ENCODE measurements around the gene CMIP. TPM values are rescaled to one million over a fixed set of nuclear protein-coding genes. Genes with fewer than 3 reads are reported as not detected.

CMIP gene
- total RNA-seq, 1 experiment from 2014 or later: 48.2 TPM

- no peak overlapping the region for H3K4ac ChIP-seq (ENCODE audit: low read depth, low read length)
- no peak overlapping the region for H3K23ac ChIP-seq (ENCODE audit: insufficient read length, low read depth, low read length)
- no peak overlapping the region for H2AFZ ChIP-seq (ENCODE audit: low read length)
- no peaks in the 10 kb centered on the region; the same call in 1 of the 2 replicates for H3K79me2 ChIP-seq (ENCODE audit: insufficient read depth, low read length)
- no peak overlapping the region for H3K56ac ChIP-seq (ENCODE audit: insufficient read length, low read depth, low read length)
- H4K91ac ChIP-seq (ENCODE audit: insufficient read length, low read depth, low read length): no peak overlapping the region
- no peak overlapping the region for H2BK15ac ChIP-seq (ENCODE audit: low read depth, low read length)
- no CpG with 5 or more reads among the region's 9 CpGs for WGBS (ENCODE audit: extremely low coverage, insufficient read length, low lambda C conversion rate)
- H3K9ac ChIP-seq (ENCODE audit: extremely low read depth, insufficient read length, low read length): no peak overlapping the region
- no peaks in the 10 kb centered on the region for H3K9me3 ChIP-seq (ENCODE audit: control insufficient read depth, low read depth, low read length)
- no peaks in the 10 kb centered on the region for H4K20me1 ChIP-seq (ENCODE audit: control insufficient read depth, insufficient read depth, insufficient read length)
- no peak overlapping the region for H3T11ph ChIP-seq (ENCODE audit: low read length)
- no peak overlapping the region for H2BK20ac ChIP-seq (ENCODE audit: low read depth, low read length, poor library complexity, severe bottlenecking)
- Mint-ChIP-seq H3K27me3 (ENCODE audit: low read depth) (no peaks in the 10 kb centered on the region), H3K9me3 (no peaks in the 10 kb centered on the region; a peak in 1 of 5 replicates), H3K36me3 (ENCODE audit: insufficient read depth in 1 of 3, low read depth in 3 of 3) (peaks cover 6 to 34% (median 18%) of the 10 kb centered on the region in 3 experiments; a peak in 6 of 7 replicates), H3K27ac (peak overlapping the region in 1 of 3 experiments; percentile 34; a peak in 2 of 7 replicates), H3K4me1 (peaks cover 13 to 18% of the 10 kb centered on the region in 2 experiments), H3K4me3 (no peak overlapping the region)
- no peaks in the 10 kb centered on the region for H3K27me3 ChIP-seq (ENCODE audit: insufficient read depth, low read length)
- H2BK120ac ChIP-seq (ENCODE audit: low read depth, low read length, poor library complexity, severe bottlenecking): no peak overlapping the region
- H3K4me2 ChIP-seq (ENCODE audit: insufficient read depth, insufficient read length, low read length): no peak overlapping the region
- no peak overlapping the region for H3K18ac ChIP-seq (ENCODE audit: insufficient read length, low read depth, low read length)
- no peaks in the 10 kb centered on the region; the same call in 1 of the 2 replicates for H3K4me1 ChIP-seq (ENCODE audit: insufficient read depth, low read length)
- no peak overlapping the region for H2AK5ac ChIP-seq (ENCODE audit: insufficient read length, low read length)
- no peak overlapping the region for H4K8ac ChIP-seq (replicated peaks; ENCODE audit: insufficient read length, low read depth, low read length)
- no peak overlapping the region for H2BK5ac ChIP-seq (ENCODE audit: insufficient read length, low read length)
- H2BK12ac ChIP-seq (ENCODE audit: insufficient read length, low read depth, low read length): no peak overlapping the region
- no peak for DNase-seq
- TF ChIP-seq CTCF (conservative IDR thresholded peaks at IDR 0.05): no peak
- H4K5ac ChIP-seq (ENCODE audit: insufficient read length, low read depth, low read length): no peak overlapping the region
- H3K23me2 ChIP-seq (ENCODE audit: insufficient read length, low read depth, low read length, poor library complexity, severe bottlenecking): no peaks in the 10 kb centered on the region
- no peaks in the 10 kb centered on the region for H3K79me1 ChIP-seq (ENCODE audit: insufficient read depth, low read depth, low read length, poor library complexity, severe bottlenecking)
- H3K14ac ChIP-seq (ENCODE audit: insufficient read depth, low read length): no peak overlapping the region
- H3K27ac ChIP-seq (ENCODE audit: insufficient read length, low read depth, low read length): no peak overlapping the region
These were observed 176.2 kb downstream of the CMIP start for GRCh38 chr16:81620796-81621195.

Data from H9 (cell line).